Tibial nerve (tissue), 4 donors: Measurements from ENCODE around the gene MPND.

Experiments
- EP300 ChIP-seq, 2 donors: sonication (generic); formaldehyde crosslinking; IDR thresholded peaks; one replicate each; pipeline ENCODE4 v1.6.1; 2017; ENCODE audit warnings: antibody characterized with exemption in 2 of 2, mild to moderate bottlenecking in 1 of 2
- POLR2A ChIP-seq, 2 donors: fragments of 450-650 bp; IDR thresholded peaks; one replicate each; pipeline ENCODE4 v1.6.1; 2017; ENCODE audit warnings: antibody characterized with exemption in 2 of 2, mild to moderate bottlenecking in 2 of 2, moderate library complexity in 2 of 2
- TF ChIP-seq, protein P1 (sequence below), 5 experiments: fragments of 200-600 bp in 3 of 5; fragments of 450-650 bp in 2 of 5; sonication (generic) in 3 of 5; IDR thresholded peaks; one replicate each; pipeline ENCODE4 v1.5.1; 2016 to 2019; ENCODE audit warnings: antibody characterized with exemption in 5 of 5, mild to moderate bottlenecking in 3 of 5, moderate library complexity in 2 of 5

DNA sequence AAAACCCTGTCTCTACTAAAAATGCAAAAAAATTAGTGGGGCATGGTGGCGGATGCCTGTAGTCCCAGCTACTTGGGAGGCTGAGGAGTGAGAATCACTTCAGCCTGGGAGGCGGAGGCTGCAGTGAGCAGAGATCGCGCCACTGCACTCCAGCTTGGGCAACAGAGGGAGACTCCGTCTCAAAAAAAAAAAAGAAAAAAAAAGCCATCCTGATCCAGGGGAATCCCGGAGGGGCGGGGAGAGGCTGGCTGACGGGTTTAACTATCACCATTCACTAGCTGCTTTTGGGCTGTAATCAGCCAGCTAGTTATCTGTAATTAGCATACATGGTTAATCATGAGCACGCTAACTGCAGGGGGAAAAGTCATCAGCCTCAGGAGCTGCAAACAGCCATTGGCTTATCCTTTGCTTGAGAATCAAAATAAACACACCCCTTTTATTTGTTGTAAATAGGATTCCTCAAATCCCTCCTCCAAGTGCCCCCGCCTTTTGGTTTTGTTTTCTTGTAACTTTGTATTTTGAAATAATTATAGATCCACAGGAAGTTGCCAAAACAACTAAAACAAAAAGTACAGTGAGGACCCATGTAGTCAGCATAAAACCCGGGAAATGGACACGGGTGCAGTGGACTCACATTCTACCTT lies 29.4 kb upstream of the MPND start:
- TF ChIP-seq, protein P1, sequence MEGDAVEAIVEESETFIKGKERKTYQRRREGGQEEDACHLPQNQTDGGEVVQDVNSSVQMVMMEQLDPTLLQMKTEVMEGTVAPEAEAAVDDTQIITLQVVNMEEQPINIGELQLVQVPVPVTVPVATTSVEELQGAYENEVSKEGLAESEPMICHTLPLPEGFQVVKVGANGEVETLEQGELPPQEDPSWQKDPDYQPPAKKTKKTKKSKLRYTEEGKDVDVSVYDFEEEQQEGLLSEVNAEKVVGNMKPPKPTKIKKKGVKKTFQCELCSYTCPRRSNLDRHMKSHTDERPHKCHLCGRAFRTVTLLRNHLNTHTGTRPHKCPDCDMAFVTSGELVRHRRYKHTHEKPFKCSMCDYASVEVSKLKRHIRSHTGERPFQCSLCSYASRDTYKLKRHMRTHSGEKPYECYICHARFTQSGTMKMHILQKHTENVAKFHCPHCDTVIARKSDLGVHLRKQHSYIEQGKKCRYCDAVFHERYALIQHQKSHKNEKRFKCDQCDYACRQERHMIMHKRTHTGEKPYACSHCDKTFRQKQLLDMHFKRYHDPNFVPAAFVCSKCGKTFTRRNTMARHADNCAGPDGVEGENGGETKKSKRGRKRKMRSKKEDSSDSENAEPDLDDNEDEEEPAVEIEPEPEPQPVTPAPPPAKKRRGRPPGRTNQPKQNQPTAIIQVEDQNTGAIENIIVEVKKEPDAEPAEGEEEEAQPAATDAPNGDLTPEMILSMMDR (IDR thresholded peaks at IDR 0.05) = no peak
- TF ChIP-seq POLR2A (IDR thresholded peaks at IDR 0.05) (no peak), EP300 (IDR thresholded peaks at IDR 0.05) (no peak)
